ENCODE results near the gene DNAH2. TPM values are rescaled to one million over a fixed set of nuclear protein-coding genes. Genes with fewer than 3 reads are reported as not detected.

Gene DNAH2
- total RNA-seq, 1 donor from 2014 or later, result 0.15 TPM

DNA sequence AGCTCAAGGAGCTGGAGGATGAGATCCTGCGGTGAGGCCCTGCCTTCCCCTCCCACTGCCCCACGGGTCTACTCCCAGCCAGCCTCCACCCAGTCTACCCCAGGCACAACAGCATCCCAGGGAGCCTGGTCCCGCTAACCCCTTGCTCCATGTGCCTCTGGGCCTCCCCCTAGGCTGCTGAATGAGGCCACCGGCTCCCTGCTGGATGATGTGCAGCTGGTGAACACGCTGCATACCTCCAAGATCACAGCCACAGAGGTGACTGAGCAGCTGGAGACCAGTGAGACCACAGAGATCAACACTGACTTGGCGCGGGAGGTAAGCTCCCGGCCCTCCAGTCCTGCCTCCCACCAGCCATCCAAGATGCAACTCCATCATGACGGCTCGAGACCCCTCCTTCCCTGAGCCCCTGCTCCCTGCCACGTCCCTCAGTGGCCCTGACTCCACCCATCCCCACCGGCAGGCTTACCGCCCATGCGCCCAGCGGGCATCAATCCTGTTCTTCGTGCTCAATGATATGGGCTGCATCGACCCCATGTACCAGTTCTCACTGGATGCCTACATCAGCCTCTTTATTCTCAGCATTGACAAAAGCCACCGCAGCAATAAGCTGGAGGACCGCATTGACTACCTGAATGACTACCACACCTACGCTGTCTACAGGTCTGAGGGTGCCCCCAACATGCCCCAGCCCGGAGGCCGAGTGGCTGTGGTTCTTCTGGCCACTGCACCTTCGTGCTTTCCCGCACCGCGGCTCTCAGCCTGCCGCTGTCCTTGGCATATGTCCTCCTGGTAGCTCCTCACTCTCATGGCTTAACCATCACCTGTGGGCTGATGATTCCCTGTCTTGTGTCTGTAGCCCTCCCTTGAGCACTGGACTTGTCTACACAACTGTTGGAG, 101.5 kb downstream of the DNAH2 start:
- DNase-seq (ENCODE audit: low read depth), result no peak

DNA sequence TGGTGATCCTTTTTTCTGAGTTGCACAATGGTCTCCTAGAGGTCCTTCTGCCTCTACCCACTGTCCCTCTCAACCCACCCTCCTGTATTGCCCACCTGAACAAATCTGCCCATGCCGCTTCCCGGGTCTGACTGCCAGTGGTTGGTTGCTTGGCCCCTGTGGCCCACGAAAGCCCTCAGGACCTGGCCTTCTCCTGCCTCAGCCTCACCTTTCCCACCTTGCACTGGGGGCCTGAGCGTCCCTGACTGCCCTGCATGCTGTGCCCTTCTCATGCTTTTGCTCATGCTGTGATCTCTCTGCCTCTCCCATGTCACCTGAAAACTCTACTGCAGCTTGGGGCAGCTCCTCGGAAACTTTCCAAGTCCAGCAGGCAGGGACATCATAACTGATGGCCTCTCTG, 102.7 kb downstream of the DNAH2 start:
- DNase-seq (ENCODE audit: low read depth), result no peak

DNA sequence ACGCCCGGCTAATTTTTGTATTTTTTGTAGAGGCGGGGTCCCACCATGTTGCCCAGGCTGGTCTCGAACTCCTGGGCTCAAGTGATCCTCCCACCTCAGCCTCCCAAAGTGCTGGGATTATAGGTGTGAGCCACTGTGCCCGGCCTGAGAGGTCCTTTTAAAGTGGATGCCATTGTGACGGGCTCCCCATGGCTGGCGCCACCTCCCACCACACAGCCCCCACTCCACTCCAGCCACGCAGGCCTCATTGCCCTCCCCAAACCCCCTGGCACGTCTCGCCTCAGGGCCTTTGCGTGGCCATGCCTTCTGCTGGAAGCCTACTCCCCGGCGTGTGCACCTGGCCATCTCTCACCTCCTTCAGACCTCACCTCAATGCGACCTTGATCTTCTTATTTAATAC, 104.6 kb downstream of the DNAH2 start:
- DNase-seq (ENCODE audit: low read depth), result no peak

DNA sequence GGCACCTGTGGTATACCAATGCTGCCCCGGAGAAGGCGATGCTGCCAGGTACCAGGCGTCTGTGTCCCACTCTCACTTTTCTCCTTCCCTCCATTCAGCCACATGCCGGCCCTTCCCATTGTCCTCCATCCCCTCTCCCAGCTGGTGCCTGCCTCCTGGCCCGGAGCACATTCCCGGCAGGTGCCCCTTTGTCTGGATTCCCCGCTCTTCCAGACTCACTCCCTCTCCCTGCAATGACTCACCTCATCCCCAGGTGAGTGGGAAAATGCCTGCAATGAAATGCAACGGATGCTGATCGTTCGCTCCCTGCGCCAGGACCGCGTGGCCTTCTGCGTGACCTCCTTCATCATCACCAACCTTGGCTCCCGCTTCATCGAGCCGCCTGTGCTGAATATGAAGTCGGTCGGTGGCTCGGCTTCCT, 106.0 kb downstream of the DNAH2 start:
- DNase-seq (ENCODE audit: low read depth), result no peak

DNA sequence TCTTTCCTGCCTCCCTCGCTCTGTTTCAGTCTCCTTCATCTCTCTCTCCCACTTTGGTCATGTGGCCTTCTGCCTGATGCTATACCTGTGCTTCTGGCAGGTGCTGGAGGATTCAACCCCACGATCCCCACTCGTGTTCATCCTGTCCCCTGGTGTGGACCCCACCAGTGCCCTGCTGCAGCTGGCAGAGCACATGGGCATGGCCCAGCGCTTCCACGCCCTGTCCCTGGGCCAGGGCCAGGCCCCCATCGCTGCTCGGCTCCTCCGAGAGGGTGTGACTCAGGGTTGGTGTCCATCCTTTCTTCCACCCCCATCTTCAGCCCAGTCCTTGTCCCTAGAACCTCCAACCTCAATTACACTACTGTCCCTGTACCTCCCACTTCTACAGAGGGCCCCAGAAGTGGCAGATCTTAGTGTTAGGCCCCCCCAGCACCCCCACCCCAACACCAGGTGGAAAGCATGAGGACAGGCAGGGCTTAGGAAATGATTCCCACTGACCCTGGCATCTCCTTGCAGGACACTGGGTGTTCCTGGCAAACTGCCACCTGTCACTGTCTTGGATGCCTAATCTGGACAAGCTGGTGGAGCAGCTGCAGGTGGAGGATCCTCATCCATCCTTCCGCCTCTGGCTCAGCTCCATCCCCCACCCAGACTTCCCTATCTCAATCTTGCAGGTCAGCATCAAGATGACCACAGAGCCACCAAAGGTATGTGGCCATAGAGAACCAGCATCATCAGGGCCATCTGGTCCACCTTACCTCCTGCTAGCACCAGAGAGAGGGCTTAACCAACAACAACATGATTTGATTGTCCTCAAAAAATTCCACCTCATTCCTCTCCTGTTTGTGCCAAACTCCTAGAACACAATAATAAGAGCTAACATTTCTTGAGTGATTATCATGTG, 106.7 kb downstream of the DNAH2 start:
- no peak for DNase-seq (ENCODE audit: low read depth)

DNA sequence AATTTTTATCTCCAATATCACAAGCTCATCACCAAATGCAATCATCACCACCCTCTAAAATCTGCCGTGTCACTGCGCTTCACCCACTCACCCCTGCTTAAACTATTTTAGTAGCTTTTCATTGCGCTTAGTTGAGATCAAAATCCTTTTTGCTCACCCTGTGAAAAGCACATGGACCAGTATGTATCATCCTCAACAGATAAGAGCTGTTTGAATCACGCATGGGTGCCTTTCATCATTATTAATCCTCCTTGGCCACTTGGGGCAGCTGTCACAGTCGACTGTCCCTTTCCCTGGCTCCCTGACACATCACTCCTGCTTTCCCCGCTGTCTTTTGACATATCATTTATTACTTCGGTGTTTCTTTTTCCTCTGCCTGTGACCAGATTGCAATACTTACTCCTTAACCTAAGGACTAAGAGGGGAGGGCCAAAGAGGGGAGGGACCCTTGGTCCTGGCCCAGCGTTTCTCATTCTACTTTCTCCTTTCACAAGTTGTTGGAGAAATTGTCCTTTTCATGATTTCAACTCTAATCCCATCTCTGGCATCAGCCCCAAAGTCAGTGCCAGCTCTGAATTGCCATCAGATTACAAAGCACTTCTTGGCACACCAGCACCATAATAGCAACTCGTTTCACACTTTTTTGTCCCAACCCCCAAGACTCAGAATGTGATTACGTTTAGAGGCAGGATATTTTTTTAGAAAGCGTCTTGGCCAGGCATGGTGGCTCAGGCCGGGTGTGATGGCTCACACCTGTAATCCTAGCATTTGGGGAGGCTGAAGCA, 107.9 kb downstream of the DNAH2 start:
- DNase-seq (ENCODE audit: low read depth), result no peak

DNA sequence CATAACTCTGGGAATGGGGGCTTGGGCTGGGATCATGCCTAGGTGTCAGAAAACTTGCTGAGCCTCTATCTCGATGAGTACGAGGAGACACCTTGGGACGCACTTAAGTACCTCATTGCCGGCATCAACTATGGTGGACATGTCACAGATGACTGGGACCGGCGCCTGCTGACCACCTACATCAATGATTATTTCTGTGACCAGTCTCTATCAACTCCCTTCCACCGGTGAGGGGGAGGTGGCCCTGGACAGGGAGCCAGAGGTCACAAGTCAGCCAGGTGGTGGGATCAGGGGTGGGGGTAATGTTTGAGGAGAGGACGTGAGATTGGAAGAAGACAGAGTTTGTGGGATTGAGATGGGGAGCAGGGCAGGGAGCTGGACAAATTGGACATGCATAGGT, 113.1 kb downstream of the DNAH2 start:
- no peak for DNase-seq (ENCODE audit: low read depth)

DNA sequence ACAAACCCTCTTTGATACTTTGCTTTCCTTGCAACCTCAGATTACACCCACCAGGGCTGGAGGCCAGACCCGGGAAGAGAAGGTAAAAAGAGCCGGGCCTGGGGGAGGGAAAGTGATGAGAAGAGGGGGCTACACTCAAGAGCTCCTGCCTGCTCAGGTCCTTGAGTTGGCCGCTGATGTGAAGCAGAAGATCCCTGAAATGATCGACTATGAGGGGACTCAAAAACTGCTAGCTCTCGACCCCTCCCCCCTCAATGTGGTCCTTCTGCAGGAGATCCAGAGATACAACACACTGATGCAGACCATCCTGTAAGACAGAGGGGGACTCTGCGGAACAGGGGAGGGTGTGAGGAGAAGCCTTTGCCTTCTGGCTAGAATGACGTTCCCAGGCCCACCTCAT, 113.7 kb downstream of the DNAH2 start:
- DNase-seq (ENCODE audit: low read depth), result no peak

DNA sequence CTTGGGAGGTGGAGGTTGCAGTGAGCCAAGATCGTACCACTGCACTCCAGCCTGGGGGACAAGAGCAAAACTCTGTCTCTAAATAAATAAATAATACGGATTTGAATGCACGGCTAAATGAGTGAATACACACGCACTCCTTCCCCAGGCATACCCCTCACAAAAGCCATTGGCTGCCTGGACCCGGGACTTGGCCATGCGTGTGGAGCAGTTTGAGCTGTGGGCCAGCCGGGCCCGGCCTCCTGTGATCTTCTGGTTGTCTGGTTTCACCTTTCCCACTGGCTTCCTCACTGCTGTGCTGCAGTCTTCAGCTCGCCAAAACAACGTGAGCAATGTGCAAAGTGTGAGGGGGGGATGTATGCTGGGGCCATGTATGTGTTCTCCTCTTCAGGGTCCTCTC, 114.9 kb downstream of the DNAH2 start:
- no peak for DNase-seq (ENCODE audit: low read depth)

DNA sequence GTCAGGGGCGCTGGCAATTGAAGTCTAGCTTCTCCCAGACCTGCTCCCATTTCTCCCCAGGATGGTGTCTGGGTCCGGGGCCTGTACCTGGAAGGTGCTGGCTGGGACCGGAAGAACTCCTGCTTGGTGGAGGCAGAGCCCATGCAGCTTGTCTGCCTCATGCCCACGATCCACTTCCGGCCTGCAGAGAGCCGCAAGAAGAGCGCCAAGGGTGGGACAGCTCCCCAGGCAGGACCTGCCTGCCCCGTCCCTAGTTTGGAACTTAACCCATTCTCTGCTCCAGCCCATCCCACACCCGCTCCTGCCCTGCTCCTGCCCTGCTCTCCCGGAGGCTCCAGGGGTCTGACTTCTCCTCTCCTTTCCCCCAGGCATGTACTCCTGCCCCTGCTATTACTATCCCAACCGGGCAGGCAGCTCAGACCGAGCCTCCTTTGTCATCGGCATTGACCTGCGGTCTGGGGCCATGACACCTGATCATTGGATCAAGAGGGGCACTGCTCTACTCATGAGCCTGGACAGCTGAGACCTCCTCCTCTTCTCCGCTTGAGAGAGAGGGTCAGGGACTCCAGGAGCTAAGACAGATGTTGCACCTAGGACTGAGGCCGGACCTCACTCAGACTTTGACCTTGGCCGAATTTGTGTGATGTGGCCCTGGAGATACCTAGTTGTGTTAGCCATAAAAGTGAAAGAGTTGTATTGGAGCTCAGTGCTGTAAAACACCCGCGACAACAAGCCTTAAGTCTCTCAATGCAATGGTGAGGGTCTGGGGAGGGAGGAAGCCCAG, 115.7 kb downstream of the DNAH2 start:
- no peak for DNase-seq (ENCODE audit: low read depth)

DNA sequence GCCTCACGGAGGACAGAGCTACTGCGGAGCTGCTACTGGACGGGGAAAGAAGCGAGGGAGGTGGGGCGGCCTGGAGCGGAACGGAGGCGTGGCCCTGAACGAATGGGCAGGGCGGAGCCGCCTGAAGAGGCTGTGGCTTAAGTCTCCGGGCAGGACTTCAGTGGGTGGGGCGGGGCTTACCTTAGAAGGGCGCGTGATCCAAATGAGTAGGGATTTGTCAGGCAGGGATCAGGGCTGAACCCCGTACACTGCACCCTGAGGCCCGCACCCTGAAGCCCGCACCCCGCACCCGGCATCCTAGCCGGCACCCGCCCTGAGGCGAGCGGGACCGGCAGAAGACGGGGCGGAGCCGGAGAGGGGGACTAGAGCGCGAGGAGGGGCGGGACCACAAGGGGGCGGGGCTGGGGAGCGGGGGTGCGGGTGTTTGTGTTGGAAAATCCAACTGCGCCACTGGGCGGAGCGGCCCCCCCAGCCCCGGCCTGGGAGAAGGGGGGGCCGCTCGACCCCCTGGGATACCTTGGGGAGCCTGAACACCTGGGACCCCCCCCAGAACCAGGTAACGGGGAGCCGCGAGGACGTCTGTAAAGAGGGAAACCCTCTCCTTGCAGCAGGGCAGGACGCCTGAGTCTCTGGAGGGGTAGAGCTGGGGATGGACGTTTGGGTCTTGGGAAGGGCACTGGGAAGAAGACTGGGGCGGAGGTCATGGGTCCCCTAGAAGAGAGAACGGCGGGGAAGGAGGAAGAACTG, 116.4 kb downstream of the DNAH2 start, which contains the start of gene KDM6B:
TSS of gene KDM6B (plus strand) at position 423 of the 747 bp plus-strand sequence. CDS start 11,338 bp downstream, outside the sequence.
- DNase-seq (ENCODE audit: low read depth), result peak; percentile 87

DNA sequence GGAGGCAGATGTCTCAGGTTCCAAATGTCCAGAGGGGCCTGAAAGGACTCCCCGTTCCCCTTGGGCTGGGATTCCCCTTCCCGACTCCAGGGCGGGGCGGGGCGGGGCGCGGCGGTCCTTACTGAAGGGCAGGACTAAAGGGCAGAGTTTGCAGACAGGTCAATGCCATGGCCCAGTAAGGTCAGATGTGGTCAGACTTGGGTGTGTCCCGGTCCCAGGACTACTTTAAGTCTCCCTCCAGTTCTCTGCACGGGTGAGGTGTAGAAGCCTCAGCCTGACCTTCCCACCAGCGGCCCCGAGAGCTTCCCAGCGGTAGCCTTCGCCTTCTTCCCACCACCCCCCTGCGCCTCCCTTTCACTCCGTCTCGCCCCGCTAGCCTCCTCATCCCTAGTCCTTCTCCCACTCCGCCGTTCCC, 117.0 kb downstream of the DNAH2 start:
- peak; percentile 43 for DNase-seq (ENCODE audit: low read depth)

DNA sequence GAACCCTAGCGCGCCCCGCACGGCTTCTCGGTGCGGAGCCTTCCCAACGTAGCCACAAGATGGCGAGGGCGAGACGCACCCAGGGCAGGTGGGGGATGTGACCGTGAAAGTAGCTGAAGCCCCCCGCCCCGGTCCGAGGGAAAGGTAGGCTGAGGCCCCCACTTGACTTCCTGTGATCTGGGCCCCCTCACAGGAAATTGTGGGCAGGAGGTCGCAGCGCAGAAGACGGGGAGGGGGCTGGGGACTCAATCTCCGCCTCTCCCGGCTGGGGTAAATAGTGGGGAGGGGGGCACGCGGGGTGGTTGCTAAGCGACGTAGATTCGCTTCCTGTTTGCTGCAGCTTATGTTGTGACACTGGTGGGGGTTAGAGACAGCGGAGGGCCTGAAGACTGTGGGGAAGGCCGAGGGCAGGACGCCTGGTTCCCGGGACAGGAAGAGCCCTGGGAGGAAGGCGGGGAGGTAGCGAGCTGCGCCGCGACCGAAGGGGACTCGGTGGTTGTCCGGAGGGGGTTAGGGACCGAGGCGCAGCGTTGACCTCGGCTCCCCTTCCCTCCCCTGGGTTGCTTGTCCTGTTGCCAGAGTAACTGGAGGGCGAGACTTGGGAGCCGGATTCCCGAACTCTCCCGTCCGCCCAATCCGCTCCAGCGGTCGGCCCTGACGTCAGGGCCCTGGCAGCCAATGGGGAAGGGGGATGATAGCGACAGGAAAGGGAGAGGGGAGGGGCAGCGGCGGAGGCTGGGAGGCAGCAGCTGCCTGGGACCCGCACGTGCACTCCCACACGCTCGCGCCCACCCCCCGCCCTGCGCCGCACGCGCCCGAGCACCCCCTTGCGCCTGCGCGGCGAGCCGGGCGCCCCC, 117.6 kb downstream of the DNAH2 start:
- peak; percentile 93 for DNase-seq (ENCODE audit: low read depth)

DNA sequence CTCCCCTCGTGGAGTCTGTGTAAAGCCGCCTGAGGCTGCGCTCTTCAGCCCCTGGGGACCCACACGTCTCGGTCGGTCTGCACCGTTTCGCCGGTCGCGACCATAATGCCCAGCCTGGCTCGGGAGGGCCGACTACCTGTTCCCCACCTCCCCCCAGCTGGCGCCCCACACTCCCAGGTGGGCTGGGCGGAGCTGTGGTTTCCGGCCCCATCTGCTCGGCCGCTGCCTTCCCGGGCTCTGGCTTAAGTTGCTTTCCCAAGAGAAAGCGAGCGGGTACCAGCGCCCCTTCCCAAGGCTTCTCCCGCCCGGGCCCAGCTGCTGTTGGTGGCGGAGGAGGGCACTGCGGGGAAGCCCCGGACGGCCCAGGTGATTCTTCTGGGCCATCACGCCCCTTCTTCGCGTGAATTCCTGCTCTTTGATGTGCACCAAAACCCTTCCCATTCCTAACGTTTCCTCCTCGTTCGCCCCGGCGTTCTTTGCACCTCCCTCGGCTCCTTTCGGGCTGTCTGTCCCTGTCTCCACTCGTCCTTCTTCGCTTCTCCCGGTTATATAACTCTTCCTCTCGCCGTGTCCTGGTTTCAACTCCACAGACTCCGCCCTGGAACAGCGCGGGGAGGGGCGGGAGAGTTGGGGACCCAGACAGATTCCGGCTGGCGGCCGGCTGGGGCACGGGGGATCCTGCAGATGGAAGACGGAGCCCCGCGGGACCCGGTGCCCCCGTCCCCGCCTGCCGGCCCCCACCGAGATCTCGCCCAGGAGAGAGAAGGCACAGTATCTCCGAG, 118.5 kb downstream of the DNAH2 start:
- peak; percentile 40 for DNase-seq (ENCODE audit: low read depth)

DNA sequence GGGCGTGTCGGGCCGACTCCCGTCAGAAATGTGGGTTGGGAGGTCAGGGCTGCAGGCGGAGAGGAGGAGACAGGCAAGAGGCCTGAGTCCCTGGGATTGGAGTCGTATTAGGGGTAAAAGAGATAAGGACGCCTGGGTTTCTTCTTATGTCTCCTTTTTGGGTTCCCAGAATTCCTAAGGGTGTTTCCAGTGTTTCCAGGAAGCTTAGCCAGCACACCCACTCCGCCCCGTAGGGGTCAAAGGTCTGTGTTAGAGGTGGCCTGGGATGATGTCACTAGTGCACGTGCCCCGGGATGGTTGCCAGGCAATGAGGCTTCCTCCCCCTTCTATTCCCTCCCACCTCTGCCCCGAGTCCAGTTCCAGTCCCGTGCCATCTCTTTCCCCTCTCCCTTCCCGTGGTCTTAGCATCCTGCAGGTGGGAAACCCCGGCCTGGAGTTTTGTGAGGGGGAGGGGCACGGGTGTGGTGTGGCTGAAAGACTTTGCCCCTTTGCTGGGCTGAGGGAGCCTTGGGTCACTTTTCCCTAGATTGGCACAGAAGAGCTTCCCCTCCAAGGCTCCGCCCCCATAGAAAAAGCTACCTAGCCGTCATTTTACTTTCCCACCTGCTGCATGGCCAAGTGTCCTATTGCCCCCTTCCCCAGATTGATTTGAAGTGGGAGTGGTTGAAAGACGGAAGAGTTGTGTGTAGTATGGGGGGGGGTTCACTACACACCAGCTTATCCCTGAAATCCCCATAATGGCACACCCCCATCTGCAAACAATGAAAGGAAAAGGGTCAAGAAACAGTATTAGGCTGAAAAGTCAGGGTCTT, 119.3 kb downstream of the DNAH2 start:
- DNase-seq (ENCODE audit: low read depth), result peak; percentile 89

DNA sequence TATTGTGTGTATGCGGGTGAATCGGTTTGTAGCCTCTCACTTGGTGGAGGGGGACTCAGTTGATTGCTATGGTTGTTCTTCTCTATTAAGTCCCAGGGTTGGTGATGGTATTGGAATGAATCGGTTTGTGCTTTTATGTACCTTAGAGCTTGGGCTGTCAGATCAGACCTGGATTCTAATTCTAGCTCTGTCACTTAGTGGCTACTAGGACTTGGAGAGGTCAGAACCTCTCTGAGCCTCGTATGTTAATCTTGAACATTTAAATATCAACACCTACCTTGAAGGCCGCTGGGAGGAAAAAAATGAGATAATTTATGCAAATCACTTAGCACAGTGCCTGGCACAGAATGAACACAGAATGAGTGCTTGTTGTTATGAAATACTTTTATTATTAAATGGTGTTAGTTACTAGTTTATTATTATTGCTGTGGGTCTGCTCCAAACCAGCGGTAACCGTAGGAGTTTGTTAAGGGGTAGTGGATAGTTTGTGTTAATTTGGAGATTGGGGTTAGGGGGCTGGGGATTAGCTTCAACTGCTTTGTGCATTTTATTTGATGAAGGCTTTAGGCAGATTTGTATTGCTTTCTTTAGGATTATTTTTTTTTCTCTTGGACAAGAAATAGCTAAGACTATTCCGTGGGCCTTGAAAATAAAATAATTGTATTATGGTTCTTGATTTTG, 120.0 kb downstream of the DNAH2 start:
- DNase-seq (ENCODE audit: low read depth), result peak; percentile 23
